Upper lobe of left lung (tissue), 4 donors: Measurements from ENCODE around the gene ZHX3.

Experiments
- CTCF ChIP-seq, 6 experiments: fragments of 450-650 bp in 4 of 6; fragments of 200-600 bp in 2 of 6; sonication (generic) in 2 of 6; IDR thresholded peaks; one replicate each; pipeline ENCODE4 v1.5.1; 2016 to 2019; ENCODE audit warnings: antibody characterized with exemption in 6 of 6
- EP300 ChIP-seq, 4 donors: sonication (generic); formaldehyde crosslinking; IDR thresholded peaks; one replicate each; pipeline ENCODE4 v1.5.1; 2017; ENCODE audit warnings: antibody characterized with exemption in 4 of 4, control low read depth in 2 of 4
- POLR2A ChIP-seq, 4 donors: fragments of 450-650 bp; IDR thresholded peaks; one replicate each; pipeline ENCODE4 v1.5.1; 2016 to 2017; ENCODE audit warnings: antibody characterized with exemption in 4 of 4, mild to moderate bottlenecking in 2 of 4
- POLR2AphosphoS5 ChIP-seq, 2 donors: sonication (generic); formaldehyde crosslinking; IDR thresholded peaks; one replicate each; pipeline ENCODE4 v1.5.1; 2017; ENCODE audit warnings: antibody characterized with exemption in 2 of 2

- TF ChIP-seq CTCF (IDR thresholded peaks at IDR 0.05) (no peak), POLR2A (IDR thresholded peaks at IDR 0.05) (no peak), POLR2AphosphoS5 (IDR thresholded peaks at IDR 0.05) (no peak), EP300 (IDR thresholded peaks at IDR 0.05) (no peak)
Observed at GRCh38 chr20:41334443-41335421, 17.2 kb upstream of the ZHX3 start.
